Liver (tissue), 3 donors: Measurements from ENCODE around the gene BTBD8.

Experiments
- CTCF ChIP-seq: fragments of 150-350 bp; IDR thresholded peaks from 2 replicates; pipeline ENCODE4 v1.5.1; 2017; ENCODE audit warnings: improper control_type of control experiment, low read depth, low read length; ENCODE audit not compliant: missing input control
- GABPA ChIP-seq, 2 donors: IDR thresholded peaks in 1 of 2; conservative IDR thresholded peaks in 1 of 2; 2 replicates each; pipeline ENCODE4 v1.6.1; 2016; ENCODE audit warnings: antibody characterized with exemption in 2 of 2, mild to moderate bottlenecking in 1 of 2, moderate library complexity in 1 of 2
- HNF4G ChIP-seq: IDR thresholded peaks from 2 replicates; pipeline ENCODE4 v1.6.1; 2016; ENCODE audit warnings: antibody characterized with exemption
- JUND ChIP-seq, 2 donors: IDR thresholded peaks; 2 replicates each; pipeline ENCODE4 v1.6.1; 2016; ENCODE audit warnings: antibody characterized with exemption in 2 of 2
- MAX ChIP-seq: IDR thresholded peaks from 2 replicates; pipeline ENCODE4 v1.6.1; 2016; ENCODE audit warnings: antibody characterized with exemption
- RAD21 ChIP-seq, 2 donors: IDR thresholded peaks; 2 replicates each; pipeline ENCODE4 v1.6.1; 2016; ENCODE audit warnings: antibody characterized with exemption in 2 of 2, mild to moderate bottlenecking in 2 of 2
- SP1 ChIP-seq: IDR thresholded peaks from 2 replicates; pipeline ENCODE4 v1.6.1; 2018; ENCODE audit warnings: antibody characterized with exemption, mild to moderate bottlenecking
- TAF1 ChIP-seq: conservative IDR thresholded peaks from 2 replicates; pipeline ENCODE4 v1.6.1; 2016; ENCODE audit warnings: antibody characterized with exemption, mild to moderate bottlenecking
- TF ChIP-seq, protein P1 (sequence below): IDR thresholded peaks from 2 replicates; pipeline ENCODE4 v1.6.1; 2016; ENCODE audit warnings: antibody characterized with exemption
- donor health status: healthy.
- donor health status: healthy.

GRCh38 chr1:92210701-92211100, 130.6 kb downstream of the BTBD8 start:
- TF ChIP-seq CTCF (no peak), RAD21 (IDR thresholded peaks at IDR 0.05) (no peak), TAF1 (no peak), HNF4G (no peak), SP1 (no peak), GABPA (IDR thresholded peaks at IDR 0.05 in 1 of 2, conservative IDR thresholded peaks at IDR 0.05 in 1 of 2) (no peak), JUND (IDR thresholded peaks at IDR 0.05) (no peak), MAX (no peak)
- TF ChIP-seq, protein P1, sequence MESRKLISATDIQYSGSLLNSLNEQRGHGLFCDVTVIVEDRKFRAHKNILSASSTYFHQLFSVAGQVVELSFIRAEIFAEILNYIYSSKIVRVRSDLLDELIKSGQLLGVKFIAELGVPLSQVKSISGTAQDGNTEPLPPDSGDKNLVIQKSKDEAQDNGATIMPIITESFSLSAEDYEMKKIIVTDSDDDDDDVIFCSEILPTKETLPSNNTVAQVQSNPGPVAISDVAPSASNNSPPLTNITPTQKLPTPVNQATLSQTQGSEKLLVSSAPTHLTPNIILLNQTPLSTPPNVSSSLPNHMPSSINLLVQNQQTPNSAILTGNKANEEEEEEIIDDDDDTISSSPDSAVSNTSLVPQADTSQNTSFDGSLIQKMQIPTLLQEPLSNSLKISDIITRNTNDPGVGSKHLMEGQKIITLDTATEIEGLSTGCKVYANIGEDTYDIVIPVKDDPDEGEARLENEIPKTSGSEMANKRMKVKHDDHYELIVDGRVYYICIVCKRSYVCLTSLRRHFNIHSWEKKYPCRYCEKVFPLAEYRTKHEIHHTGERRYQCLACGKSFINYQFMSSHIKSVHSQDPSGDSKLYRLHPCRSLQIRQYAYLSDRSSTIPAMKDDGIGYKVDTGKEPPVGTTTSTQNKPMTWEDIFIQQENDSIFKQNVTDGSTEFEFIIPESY, result no peak
